GM08714 (cell line): ENCODE results near the gene MKI67.

Experiments
- H3K4me3 ChIP-seq: fragments of 200-500 bp; sonication (Bioruptor generic); 2 replicates; pipeline ENCODE4 v1.5.1; 2014; ENCODE audit warnings: mild to moderate bottlenecking, low read length, inconsistent platforms
- ZNF274 ChIP-seq: IDR thresholded peaks from 2 replicates; pipeline ENCODE4 v1.6.1; 2012; ENCODE audit warnings: mild to moderate bottlenecking, low read depth, low read length

MKI67 gene

DNA sequence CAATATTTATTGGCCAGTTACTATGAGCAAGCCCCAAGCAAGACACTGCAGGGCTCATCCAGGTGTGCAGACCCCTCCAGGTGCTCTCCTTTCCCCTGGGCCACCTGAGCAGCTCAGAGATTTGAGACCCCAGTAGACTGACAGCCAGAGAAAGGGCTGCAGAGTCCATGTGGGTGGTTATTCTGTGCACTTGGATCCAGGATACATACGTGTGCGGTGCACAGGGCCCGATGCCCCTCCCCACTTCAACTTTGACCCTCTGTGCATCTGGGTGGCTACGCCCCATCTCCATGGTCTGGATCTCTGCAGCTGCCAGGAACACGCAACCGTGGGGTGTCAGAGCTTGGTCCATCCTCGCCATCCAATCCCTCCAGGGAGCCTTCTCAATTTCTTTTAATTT, 72.9 kb downstream of the MKI67 start:
- TF ChIP-seq ZNF274: no peak
- H3K4me3 ChIP-seq: no peak overlapping the region

DNA sequence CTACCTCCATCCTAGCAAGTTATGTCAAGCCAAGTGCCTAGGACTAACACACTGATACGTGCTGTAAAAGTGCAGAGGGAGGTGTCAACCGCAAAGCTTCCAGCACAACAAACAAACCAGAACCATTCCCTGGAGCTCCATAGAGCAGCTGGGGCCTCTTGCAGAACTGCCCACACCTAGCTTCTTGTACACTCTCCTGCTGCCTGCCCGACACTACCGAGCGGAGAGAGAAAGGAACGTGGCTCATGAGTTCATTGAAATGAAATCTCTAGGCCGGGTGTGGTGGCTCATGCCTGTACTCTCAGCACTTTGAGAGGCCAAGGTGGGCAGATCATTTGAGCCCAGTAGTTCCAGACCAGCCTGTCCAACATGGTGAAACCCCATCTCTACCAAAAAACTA, 73.5 kb downstream of the MKI67 start:
- H3K4me3 ChIP-seq: no peak overlapping the region
- TF ChIP-seq ZNF274: no peak

DNA sequence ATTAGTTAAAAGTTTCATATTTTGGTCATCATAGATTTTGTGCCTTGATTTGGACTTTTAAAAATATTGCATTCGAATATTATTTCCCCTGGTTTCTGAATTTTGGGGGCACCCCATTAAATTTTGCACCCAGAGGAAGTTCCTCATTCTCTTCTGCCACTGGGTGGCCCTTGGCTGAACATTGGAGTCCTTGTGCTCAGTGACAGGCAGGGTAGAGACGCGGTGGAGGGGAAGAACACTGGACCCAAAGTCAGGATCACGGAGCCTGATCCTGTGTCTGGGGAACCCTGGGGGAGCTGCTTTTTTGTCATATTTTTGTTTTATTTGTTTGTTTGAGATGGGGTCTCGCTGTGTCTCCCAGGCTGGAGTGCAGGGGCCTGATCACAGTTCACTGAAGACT, 74.7 kb downstream of the MKI67 start:
- H3K4me3 ChIP-seq: no peak overlapping the region
- no peak for TF ChIP-seq ZNF274

DNA sequence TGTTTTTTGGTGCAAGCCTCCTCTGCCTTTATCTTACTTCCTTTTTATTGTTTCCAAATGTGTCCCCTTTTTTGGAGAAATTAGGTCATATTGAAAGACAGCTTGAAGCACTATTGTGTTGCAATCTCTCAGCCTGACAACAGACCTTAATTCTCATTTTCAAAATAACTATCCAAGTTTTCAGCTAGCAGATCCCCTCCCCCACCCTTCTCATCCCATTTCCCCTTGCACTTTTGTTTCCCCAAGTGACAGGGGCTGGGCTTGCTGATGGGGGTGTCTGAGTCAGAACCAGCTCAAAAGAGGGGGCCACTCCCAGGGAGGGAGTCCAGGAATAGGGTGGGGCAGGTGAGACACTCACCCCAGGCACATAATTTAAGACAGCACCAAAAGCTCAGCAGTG, 75.3 kb downstream of the MKI67 start:
- TF ChIP-seq ZNF274: no peak
- H3K4me3 ChIP-seq: no peak overlapping the region

DNA sequence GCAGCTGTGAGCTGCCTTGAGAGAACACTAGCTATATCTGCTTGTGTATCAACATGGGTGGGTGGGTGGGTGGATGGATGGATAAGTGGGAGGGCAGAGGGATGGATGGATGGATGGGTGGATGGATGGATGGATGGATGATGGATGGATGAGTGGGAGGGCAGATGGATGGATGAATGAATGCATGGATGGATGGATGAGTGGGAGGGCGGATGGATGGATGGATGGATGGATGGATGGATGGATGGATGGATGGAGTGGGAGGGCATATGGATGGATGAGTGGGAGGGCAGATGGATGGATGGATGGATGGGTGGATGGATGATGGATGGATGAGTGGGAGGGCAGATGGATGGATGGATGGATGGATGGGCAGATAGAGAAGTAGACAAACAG, 76.1 kb downstream of the MKI67 start:
- H3K4me3 ChIP-seq: no peak overlapping the region
- no peak for TF ChIP-seq ZNF274

DNA sequence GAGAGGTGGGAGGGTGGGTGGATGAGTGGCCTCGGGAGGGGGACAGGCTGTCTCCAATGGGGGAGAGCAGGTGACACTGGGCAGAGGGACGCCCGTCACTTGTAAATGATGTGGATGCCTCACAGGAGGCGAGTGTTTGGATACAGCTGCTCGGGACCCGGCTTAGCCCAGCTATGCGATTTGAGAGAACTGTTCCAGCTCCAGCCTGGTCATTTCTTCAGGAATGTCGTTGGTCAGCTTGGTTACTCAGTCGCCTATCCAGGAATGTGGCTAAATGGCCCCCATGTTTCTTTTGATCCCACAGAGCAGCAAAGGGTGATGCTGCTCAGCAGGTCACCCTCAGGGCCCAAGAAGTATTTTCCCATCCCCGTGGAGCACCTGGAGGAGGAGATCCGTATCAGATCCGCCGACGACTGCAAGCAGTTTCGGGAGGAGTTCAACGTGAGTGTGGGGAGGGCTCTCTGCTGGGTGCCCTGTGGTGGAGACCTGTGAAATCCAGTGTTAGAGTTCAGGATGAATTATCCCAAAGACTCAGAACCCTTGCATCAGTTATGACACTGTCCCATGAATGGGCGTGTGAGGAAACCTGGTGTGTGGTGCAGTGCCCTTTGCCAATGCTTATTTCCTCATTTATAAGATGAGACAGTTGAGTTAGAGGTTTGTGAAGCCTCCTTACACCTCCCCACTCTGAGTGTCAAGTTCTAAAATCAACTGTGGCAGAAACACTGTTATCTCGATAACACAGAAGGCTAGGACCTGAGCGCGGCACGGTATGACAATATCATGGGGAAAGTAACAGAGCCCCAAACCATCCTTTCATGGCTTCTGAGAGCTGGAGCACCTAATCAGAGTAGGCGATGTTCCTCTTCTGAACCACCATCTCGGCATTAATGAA, 76.8 kb downstream of the MKI67 start:
- H3K4me3 ChIP-seq: peak overlapping the region; percentile 51; the same call in 1 of the 2 replicates
- TF ChIP-seq ZNF274: no peak

DNA sequence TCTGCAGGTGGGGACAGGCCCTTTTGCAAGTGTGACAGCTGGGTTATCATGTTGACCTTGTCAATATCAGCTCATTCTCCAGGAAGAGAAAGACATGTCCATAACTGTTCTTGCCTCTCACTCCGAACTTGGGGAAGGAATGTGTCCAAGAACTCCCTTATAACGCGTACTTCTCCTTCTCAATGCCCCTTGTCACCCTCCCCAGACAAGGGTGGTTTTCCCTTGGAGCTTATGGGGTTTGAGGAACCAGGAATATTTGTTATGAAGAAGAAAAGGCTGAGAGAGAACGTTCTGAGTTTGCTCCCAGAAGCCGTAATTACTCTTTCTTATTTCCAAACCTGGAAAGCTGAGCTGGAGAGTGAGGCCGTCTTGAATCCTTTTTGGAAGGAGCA, 77.4 kb downstream of the MKI67 start:
- no peak for TF ChIP-seq ZNF274
- H3K4me3 ChIP-seq: peak overlapping the region; percentile 51; the same call in 1 of the 2 replicates

DNA sequence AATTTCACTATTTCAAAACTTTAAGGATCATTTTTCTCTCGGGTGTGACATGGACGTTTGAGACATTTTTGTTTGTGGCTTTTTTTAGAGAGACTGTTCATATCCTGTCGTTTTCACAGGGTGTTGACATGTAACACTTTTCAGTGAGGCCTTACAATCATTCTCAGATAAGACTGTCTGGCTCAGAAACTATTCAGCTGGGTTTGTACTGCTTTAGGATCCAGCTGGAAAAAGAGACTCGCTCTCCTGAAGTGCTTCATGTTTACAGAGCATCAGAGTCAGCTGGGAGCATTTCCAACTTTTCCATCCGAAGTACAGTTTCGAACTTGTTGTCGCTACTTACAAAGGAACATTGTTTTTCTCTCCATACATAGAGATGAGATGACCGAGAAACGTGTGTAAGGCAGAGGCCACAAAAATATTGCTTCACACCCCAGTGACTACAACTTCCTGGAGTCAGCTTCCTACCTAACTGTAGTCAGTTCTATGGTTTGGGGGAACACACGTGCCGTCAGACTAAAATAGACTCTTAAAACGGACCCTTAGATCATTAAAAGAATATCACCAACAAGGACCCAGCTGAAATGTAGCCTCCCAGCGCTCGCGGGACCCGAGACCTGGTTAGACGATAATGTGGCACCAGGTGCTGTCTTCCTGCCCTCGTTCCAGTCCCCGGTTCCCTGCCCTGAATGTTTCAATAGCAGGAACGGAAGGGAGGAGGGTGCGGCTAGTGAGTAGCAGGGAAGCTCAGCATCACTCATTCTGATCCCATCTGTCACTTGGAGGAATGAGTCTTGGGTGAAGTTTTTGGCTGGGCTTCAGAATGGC, 78.0 kb downstream of the MKI67 start:
- peak overlapping the region; percentile 51; the same call in 1 of the 2 replicates for H3K4me3 ChIP-seq
- TF ChIP-seq ZNF274: no peak

DNA sequence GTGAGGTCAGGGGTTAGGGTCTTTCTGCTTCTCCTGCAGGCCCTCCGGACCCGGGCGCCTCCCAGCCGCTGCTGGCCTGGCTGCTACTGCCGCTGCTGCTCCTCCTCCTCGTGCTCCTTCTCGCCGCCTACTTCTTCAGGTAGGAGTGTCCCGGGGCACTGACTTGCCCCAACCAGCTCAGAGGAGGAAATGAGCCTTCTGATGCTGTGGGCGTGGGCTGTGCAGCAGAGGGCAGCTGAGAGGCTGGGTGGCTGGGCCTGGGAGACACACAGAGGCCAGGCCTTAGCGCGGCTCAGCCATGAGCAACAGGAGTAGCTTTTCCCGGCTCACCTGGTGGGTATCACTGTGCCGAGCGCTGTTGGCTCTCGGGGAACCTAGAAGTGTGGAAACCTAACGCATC, 78.9 kb downstream of the MKI67 start:
- H3K4me3 ChIP-seq: peak overlapping the region; percentile 51; the same call in 1 of the 2 replicates
- no peak for TF ChIP-seq ZNF274

DNA sequence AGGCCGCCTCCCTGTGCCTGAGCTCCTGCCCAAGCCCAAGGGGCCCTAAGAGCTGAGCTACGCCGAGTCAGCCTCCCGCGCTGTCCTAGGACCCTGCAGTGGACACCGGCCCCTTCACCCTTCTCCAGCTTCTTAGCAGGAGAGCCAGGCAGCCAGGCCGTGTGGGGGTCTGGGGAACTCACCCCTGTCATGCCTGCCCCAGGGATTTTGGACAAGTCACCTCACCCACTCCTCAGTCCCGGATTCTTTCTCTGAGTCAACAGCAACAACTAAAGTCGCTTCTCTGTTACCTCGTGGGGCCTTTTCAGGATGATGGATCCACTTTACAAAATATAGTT, 79.3 kb downstream of the MKI67 start:
- no peak for TF ChIP-seq ZNF274
- no peak overlapping the region; the same call in 1 of the 2 replicates for H3K4me3 ChIP-seq
